ENCODE results near the gene ALPP.
"Not testable (repeated sequence)": the region's sequence is repeated elsewhere in the genome, so short reads cannot be mapped to it uniquely, and the experiment has no call there.

The ALPP gene

DNA sequence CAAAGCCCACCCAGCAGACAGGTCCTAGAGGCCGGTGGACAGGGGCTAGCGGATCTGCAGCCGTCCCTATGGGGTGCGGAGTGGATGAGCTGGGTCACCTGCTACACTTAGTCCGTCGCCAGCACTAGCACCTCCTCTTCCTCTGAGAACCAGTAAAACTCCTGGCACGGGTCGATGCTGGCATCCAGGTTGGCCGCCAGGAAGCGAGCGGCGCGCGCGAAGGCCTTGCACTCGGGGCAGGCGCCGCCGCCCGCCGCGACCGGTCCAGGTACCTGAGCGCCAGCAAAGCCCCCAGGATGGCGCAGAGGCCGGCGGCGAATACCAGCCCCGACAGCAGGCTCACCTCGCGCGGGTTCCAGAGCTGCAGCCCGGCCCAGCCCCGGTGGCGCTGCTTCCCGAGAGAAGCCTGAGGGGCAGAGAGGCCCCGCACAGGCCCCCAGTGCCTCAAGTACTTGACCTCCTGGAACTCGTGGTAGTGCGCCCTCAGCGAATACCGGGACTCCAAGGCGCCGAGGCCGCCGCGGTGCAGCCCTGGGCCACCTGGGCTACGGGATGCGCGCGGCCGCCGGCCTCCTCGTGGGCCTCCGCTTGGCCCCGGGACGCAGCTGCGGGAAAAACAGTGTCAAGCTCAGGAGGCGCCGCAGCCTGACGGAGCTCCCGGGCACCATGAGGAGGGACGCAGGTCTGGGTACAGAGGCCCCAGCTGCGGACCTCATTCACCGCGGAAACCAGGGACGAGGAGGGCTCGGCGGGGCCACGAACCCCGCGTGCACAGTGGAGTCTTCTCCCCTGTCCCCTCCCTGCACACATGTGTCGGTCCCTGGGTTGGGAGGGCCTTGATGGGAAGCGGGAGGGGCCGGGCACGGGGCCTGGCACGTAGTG is 27.5 kb upstream of the ALPP start:
- no peak overlapping the region for H3K4me3 ChIP-seq (ENCODE audit: low read length)
- TF ChIP-seq ZNF274 (IDR thresholded peaks at IDR 0.05; ENCODE audit: low read depth, low read length): no peak

GRCh38 chr2:232351686-232352510 is 26.7 kb upstream of the ALPP start:
- no peak overlapping the region for H3K4me3 ChIP-seq (ENCODE audit: low read length)
- no peak for TF ChIP-seq ZNF274 (IDR thresholded peaks at IDR 0.05; ENCODE audit: low read depth, low read length)

DNA sequence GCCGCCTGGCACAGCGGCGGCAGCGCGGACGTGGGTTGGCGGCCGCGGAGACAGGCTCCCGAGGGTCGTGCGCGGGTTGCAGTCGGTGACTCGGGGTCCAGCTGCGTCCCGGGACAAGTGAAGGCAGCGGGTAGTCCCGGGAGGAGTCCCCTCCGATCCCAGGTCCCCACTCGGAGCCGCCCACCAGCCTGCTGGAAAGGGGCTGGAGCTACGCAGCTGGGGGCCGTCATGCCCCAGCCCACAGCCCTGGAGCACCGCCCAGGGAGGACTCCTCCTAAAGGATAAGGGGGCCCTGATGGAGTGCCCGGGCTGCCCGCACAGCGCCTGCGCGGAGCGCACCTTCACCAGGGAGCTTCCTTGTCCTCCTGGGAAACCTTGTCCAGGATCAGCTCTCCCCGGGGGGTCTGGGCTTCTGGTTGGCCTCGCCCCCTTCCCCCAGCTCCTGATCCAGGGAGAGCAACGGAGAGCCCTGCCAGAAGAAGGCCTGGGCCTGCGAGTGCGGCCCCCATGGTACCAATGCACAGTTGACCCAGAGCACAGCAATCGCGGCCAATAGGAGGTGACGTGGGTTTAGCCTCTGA is 25.9 kb upstream of the ALPP start:
- TF ChIP-seq ZNF274 (IDR thresholded peaks at IDR 0.05; ENCODE audit: low read depth, low read length): no peak
- no peak overlapping the region for H3K4me3 ChIP-seq (ENCODE audit: low read length)

DNA sequence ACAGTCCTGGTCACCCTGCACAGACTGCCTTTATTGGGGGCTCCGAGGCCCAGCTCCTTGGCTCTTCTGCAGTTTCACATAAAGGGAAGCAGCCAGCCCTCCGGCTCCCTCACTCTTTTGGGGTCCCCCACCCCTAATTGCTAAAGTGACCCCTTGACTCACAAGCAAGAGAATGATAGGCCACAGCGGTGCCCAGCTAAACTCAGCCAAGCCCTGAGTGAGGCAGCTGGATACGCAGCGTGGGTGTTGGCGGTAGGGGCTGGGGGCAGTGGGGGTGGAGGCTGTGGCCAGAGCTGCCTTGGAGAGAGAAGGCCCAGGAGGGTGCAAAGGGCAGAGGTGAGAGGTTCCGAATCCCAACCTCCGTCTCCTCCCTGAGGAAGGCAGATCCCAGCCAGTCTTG is 25.5 kb upstream of the ALPP start:
- H3K4me3 ChIP-seq (ENCODE audit: low read length): no peak overlapping the region
- no peak for TF ChIP-seq ZNF274 (IDR thresholded peaks at IDR 0.05; ENCODE audit: low read depth, low read length)

GRCh38 chr2:232353660-232354059 is 24.9 kb upstream of the ALPP start:
- no peak overlapping the region for H3K4me3 ChIP-seq (ENCODE audit: low read length)
- no peak for TF ChIP-seq ZNF274 (IDR thresholded peaks at IDR 0.05; ENCODE audit: low read depth, low read length)

- H3K4me3 ChIP-seq (ENCODE audit: low read length): no peak overlapping the region
Measured at GRCh38 chr2:232354069-232354468, 24.5 kb upstream of the ALPP start.

DNA sequence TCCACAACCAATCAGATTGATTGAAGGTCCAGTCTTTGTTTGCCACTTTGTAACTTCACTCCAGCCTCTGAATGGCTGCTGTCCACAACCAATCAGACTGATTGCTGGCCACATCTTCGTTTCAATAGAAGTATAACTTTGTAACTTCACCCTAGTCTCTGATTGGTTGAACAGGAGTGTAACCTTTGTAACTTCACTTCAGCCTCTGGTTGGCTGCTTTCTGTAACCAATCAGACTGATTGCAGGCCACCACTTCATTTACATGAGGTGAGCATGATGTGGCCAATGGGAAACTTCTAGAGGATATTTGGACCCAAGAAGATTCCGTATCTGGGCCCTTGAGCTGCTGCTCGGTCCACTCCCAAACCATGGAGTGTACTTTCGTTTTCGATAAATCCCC is 16.9 kb upstream of the ALPP start:
- H3K4me3 ChIP-seq (ENCODE audit: low read length): no peak overlapping the region
- no peak for TF ChIP-seq ZNF274 (IDR thresholded peaks at IDR 0.05; ENCODE audit: low read depth, low read length)

More at GRCh38 chr2:232354069-232354468, 24.5 kb upstream of the ALPP start:
- no peak for TF ChIP-seq ZNF274 (IDR thresholded peaks at IDR 0.05; ENCODE audit: low read depth, low read length)

DNA sequence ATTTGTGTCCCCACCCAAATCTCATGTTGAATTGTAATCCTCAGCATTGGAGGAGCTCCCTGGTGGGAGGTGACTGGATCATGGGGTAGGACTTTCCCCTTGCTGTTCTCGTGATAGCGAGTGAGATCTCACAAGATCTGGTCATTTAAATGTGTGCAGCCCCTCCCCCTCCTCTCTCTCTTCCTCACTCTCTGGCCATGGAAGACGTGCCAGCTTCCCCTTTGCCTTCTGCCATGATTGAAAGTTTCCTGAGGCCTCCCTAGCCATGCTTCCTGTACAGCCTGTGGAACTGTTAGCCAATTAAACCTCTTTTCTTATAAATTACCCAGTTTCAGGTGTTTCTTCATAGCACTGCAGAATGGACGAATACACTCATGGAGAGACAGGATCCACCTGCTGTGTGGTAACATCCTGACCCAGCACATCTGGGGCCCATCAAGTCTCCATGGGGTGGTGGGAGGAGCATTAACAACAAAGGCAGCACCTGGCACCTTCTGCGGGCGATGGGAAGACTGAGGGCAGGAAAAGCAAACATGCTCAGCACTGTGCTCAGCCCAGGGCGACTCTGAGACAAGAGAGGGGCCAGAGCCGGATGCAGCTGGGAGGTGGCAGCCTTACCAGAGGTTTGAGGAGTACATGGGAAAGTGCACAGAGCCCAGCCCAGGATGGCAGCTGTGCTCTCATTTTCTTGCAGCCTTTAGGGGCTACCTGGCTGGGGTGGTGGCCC is 16.2 kb upstream of the ALPP start:
- H3K4me3 ChIP-seq (ENCODE audit: low read length): no peak overlapping the region
- no peak for TF ChIP-seq ZNF274 (IDR thresholded peaks at IDR 0.05; ENCODE audit: low read depth, low read length)

DNA sequence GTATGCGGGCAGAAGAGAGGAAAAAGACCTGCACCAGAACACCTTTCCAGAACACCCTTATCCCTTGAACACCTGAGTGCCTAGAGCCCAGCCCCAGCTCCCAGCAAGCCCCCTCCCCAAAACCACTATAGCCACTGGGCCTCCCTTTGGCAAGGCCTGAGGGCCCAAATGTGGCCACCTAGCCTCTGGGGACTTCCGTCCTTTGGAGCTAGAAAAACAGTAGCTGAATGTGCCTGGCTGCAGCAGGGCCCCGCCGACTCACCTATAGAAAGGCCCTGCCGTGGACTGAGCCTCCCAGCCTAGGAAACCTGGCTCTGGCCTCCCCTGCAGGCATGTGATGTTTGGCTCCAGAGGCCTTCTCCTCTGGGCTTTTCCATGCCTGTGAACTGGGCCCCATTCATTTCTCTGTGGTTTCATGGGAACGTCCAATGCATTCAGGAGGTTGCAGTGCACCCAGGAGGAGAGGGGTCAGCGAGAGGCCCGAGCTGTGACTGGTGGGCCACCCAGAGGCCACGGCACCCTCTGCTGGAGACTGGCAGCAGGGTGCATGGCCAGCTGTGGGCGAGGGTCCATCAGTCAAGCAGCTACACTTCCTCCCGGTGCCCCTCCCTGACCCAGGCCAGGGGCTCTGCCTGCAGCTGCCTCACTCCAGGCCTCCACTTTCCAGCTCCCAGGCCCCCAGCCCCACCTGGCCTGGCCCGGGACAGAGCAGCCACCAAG is 15.3 kb upstream of the ALPP start:
- H3K4me3 ChIP-seq (ENCODE audit: low read length): not testable (repeated sequence)

GRCh38 chr2:232363784-232364615 is 14.6 kb upstream of the ALPP start:
- TF ChIP-seq ZNF274 (IDR thresholded peaks at IDR 0.05; ENCODE audit: low read depth, low read length): no peak
- H3K4me3 ChIP-seq (ENCODE audit: low read length): peak overlapping the region; percentile 0; the same call in 1 of the 2 replicates

DNA sequence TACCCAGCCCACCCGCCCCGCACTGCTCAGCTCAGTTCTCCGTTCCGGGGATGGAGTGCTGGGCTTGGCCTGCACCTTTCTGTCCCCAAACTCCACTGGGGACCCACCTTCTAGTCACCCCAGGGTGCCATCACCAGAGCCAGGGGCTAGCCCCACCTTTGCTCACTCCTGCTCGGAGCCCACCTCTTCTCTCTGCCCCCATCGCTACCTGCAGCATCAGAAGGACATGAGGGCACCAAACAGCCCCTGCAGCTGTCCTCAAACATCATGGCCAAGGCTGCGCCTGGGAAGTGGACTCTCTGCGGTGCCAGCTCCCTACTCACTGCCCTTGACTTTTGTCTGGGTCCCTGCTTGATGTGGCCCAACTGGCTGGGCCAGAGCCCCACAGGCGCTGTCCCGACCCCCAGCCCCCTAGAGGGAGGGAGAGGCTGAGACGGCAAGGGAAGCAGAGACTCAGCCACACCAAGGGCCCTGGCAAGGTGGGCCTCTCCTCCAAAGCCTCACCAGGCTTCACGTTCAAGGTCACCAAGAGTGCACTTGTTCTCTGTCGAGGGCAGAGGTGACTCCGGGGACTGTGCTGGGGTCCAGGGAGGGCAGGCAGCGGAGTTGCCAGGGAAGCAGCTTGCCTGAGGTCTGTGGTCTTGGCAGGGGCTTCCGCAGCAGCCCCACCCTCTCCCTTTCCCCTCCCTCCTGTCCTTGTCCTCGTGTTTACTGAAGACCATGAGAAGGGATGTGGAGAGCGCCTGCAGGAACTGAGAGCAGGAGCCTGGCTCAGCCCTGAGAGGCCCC is 13.6 kb upstream of the ALPP start:
- not testable (repeated sequence) for H3K4me3 ChIP-seq (ENCODE audit: low read length)
